ENCODE measurements around the gene CCDC97. TPM values are rescaled to one million over a fixed set of nuclear protein-coding genes. Genes with fewer than 3 reads are reported as not detected.
A peak's percentile ranks its signal among the peaks of the same experiment; 100 is the strongest.

Gene CCDC97
- total RNA-seq, 1 donor: 11.2 TPM

- H3K4me3 ChIP-seq (ENCODE audit: low read depth, low read length): no peak overlapping the region
- no peak for DNase-seq (ENCODE audit: low read depth)
- no peak for TF ChIP-seq CTCF (IDR thresholded peaks at IDR 0.05; ENCODE audit: insufficient read depth, low read depth, low read length)
Measured at GRCh38 chr19:41299046-41299754, 10.8 kb upstream of the CCDC97 start.

- TF ChIP-seq CTCF (IDR thresholded peaks at IDR 0.05; ENCODE audit: insufficient read depth, low read depth, low read length): no peak
- H3K4me3 ChIP-seq (ENCODE audit: low read depth, low read length): no peak overlapping the region
- DNase-seq (ENCODE audit: low read depth): peak; percentile 95
Measured at GRCh38 chr19:41299755-41300089, 10.2 kb upstream of the CCDC97 start.

GRCh38 chr19:41300555-41300954 lies 9.4 kb upstream of the CCDC97 start:
- no peak for DNase-seq (ENCODE audit: low read depth)
- H3K4me3 ChIP-seq (ENCODE audit: low read depth, low read length): no peak overlapping the region
- no peak for TF ChIP-seq CTCF (IDR thresholded peaks at IDR 0.05; ENCODE audit: insufficient read depth, low read depth, low read length)

- DNase-seq (ENCODE audit: low read depth): no peak
- TF ChIP-seq CTCF (IDR thresholded peaks at IDR 0.05; ENCODE audit: insufficient read depth, low read depth, low read length): no peak
- H3K4me3 ChIP-seq (ENCODE audit: low read depth, low read length): no peak overlapping the region
Measured at GRCh38 chr19:41302624-41303351, 7.2 kb upstream of the CCDC97 start.

GRCh38 chr19:41303954-41304353 lies 6.0 kb upstream of the CCDC97 start:
- no peak for DNase-seq (ENCODE audit: low read depth)
- H3K4me3 ChIP-seq (ENCODE audit: low read depth, low read length): no peak overlapping the region
- TF ChIP-seq CTCF (IDR thresholded peaks at IDR 0.05; ENCODE audit: insufficient read depth, low read depth, low read length): no peak

- H3K4me3 ChIP-seq (ENCODE audit: low read depth, low read length): no peak overlapping the region
- DNase-seq (ENCODE audit: low read depth): no peak
- TF ChIP-seq CTCF (IDR thresholded peaks at IDR 0.05; ENCODE audit: insufficient read depth, low read depth, low read length): no peak
Measured at GRCh38 chr19:41304706-41305483, 5.1 kb upstream of the CCDC97 start.
